ENCODE data around the gene FRRS1. TPM values are rescaled to one million over a fixed set of nuclear protein-coding genes. Genes with fewer than 3 reads are reported as not detected.

Gene FRRS1
- polyA plus RNA-seq, 1 donor from 2014 or later, result not detected

DNA sequence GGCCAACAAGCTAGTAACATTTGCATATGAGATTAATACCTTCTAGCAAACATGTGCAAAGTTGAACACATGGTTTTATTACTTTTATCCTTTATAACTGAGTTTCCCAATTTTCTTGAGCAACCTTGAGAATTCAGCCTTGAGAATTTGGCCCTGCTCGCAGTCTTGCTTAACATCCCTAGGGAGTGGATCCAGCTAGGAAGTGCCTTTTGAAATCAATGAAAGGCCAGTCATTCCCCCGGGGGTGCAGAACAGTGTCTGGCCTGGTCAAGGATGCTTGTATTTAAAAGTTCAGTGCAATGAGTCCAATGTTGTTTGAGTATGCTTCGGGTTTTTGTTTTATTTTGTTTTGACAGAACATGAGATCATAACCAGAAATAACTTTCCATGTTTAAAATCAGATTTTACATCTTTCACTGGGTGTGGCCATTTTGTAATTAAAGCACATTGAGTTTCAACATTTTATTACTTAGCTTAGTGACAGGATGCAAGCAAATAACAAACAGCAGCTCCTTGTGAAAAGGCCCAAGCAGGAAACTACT, 103.8 kb downstream of the FRRS1 start:
- H3K27me3 ChIP-seq (ENCODE audit: insufficient read depth, low read depth, low read length), result no peaks in the 10 kb centered on the region
- H3K9me3 ChIP-seq (ENCODE audit: low read length), result no peaks in the 10 kb centered on the region
- no peak for TF ChIP-seq EP300 (conservative IDR thresholded peaks at IDR 0.05; ENCODE audit: poor library complexity, severe bottlenecking)
- no peak for TF ChIP-seq RAD21 (conservative IDR thresholded peaks at IDR 0.05)
- TF ChIP-seq EZH2 (IDR thresholded peaks at IDR 0.05; ENCODE audit: borderline replicate concordance, insufficient read depth, low read length, poor library complexity, severe bottlenecking), result no peak
- no peaks in the 10 kb centered on the region for H3K9me2 ChIP-seq (ENCODE audit: insufficient read depth, low read length)
- H3K79me2 ChIP-seq (replicated peaks; ENCODE audit: insufficient read depth, low read length), result no peaks in the 10 kb centered on the region
- H3K36me3 ChIP-seq (ENCODE audit: insufficient read depth, low read length), result no peaks in the 10 kb centered on the region
- H3K4me3 ChIP-seq (ENCODE audit: low read length), result no peak overlapping the region
- no peak overlapping the region for H3K4me2 ChIP-seq (ENCODE audit: low read length)
- H2AFZ ChIP-seq (ENCODE audit: low read depth, low read length), result no peak overlapping the region
- no peaks in the 10 kb centered on the region for H4K20me1 ChIP-seq (ENCODE audit: insufficient read depth)
- H3K9ac ChIP-seq (ENCODE audit: low read length), result no peak overlapping the region
- no peak overlapping the region for H3K27ac ChIP-seq (ENCODE audit: low read length)
- no peaks in the 10 kb centered on the region for H3F3A ChIP-seq (ENCODE audit: insufficient read depth, low read length, poor library complexity, severe bottlenecking)

DNA sequence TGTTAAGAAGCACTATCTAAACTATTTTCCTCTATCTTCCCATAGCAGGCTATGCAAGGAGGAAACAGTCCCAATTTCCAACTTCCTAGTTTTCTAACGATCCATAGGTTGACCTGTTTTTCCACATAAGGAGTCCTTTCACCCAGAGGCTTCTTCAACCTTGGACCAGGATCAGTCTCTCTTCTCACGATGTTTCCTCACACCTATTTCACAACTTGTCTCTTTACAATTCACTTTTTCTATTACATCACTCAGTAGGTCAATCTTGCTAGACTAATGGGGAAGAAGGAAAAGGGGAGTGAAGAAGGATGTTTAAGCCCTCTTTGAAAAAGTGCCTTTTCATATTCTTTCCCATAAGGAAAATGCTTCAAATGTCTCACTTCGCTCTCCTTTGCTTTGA, 104.7 kb downstream of the FRRS1 start:
- no peaks in the 10 kb centered on the region for H3K27me3 ChIP-seq (ENCODE audit: insufficient read depth, low read depth, low read length)
- H3K9ac ChIP-seq (ENCODE audit: low read length), result no peak overlapping the region
- no peak overlapping the region for H3K27ac ChIP-seq (ENCODE audit: low read length)
- H3K79me2 ChIP-seq (replicated peaks; ENCODE audit: insufficient read depth, low read length), result no peaks in the 10 kb centered on the region
- no peaks in the 10 kb centered on the region for H4K20me1 ChIP-seq (ENCODE audit: insufficient read depth)
- TF ChIP-seq EP300 (conservative IDR thresholded peaks at IDR 0.05; ENCODE audit: poor library complexity, severe bottlenecking) (no peak), TAF1 (IDR thresholded peaks at IDR 0.05; ENCODE audit: low read depth) (no peak)
- no peak overlapping the region for H3K4me2 ChIP-seq (ENCODE audit: low read length)
- H2AFZ ChIP-seq (ENCODE audit: low read depth, low read length), result no peak overlapping the region
- H3F3A ChIP-seq (ENCODE audit: insufficient read depth, low read length, poor library complexity, severe bottlenecking), result no peaks in the 10 kb centered on the region
- no peaks in the 10 kb centered on the region for H3K9me2 ChIP-seq (ENCODE audit: insufficient read depth, low read length)
- no peaks in the 10 kb centered on the region for H3K9me3 ChIP-seq (ENCODE audit: low read length)
- no peak overlapping the region for H3K4me3 ChIP-seq (ENCODE audit: low read length)
- no peaks in the 10 kb centered on the region for H3K36me3 ChIP-seq (ENCODE audit: insufficient read depth, low read length)

- H3F3A ChIP-seq (ENCODE audit: insufficient read depth, low read length, poor library complexity, severe bottlenecking), result no peaks in the 10 kb centered on the region
These were observed 105.9 kb downstream of the FRRS1 start for GRCh38 chr1:99660496-99660895.

More at GRCh38 chr1:99660496-99660895, 105.9 kb downstream of the FRRS1 start:
- H3K9me3 ChIP-seq (ENCODE audit: low read length), result no peaks in the 10 kb centered on the region
- H3K27me3 ChIP-seq (ENCODE audit: insufficient read depth, low read depth, low read length), result no peaks in the 10 kb centered on the region
- no peak overlapping the region for H3K4me3 ChIP-seq (ENCODE audit: low read length)
- no peaks in the 10 kb centered on the region for H3K9me2 ChIP-seq (ENCODE audit: insufficient read depth, low read length)
- H4K20me1 ChIP-seq (ENCODE audit: insufficient read depth), result no peaks in the 10 kb centered on the region
- H3K36me3 ChIP-seq (ENCODE audit: insufficient read depth, low read length), result no peaks in the 10 kb centered on the region
- H3K9ac ChIP-seq (ENCODE audit: low read length), result no peak overlapping the region
- no peak overlapping the region for H2AFZ ChIP-seq (ENCODE audit: low read depth, low read length)
- no peak overlapping the region for H3K27ac ChIP-seq (ENCODE audit: low read length)
- no peak overlapping the region for H3K4me2 ChIP-seq (ENCODE audit: low read length)
- no peaks in the 10 kb centered on the region for H3K79me2 ChIP-seq (replicated peaks; ENCODE audit: insufficient read depth, low read length)
- TF ChIP-seq EZH2 (IDR thresholded peaks at IDR 0.05; ENCODE audit: borderline replicate concordance, insufficient read depth, low read length, poor library complexity, severe bottlenecking) (no peak), CTCF (IDR thresholded peaks at IDR 0.05; ENCODE audit: poor library complexity, severe bottlenecking) (no peak), POLR2AphosphoS5 (IDR thresholded peaks at IDR 0.05) (no peak), EP300 (conservative IDR thresholded peaks at IDR 0.05; ENCODE audit: poor library complexity, severe bottlenecking) (no peak), RAD21 (conservative IDR thresholded peaks at IDR 0.05) (no peak), SMC3 (conservative IDR thresholded peaks at IDR 0.05; ENCODE audit: poor library complexity) (no peak), MXI1 (conservative IDR thresholded peaks at IDR 0.05; ENCODE audit: poor library complexity, severe bottlenecking) (no peak), TAF1 (IDR thresholded peaks at IDR 0.05; ENCODE audit: low read depth) (no peak)
- TF ChIP-seq, protein P1, sequence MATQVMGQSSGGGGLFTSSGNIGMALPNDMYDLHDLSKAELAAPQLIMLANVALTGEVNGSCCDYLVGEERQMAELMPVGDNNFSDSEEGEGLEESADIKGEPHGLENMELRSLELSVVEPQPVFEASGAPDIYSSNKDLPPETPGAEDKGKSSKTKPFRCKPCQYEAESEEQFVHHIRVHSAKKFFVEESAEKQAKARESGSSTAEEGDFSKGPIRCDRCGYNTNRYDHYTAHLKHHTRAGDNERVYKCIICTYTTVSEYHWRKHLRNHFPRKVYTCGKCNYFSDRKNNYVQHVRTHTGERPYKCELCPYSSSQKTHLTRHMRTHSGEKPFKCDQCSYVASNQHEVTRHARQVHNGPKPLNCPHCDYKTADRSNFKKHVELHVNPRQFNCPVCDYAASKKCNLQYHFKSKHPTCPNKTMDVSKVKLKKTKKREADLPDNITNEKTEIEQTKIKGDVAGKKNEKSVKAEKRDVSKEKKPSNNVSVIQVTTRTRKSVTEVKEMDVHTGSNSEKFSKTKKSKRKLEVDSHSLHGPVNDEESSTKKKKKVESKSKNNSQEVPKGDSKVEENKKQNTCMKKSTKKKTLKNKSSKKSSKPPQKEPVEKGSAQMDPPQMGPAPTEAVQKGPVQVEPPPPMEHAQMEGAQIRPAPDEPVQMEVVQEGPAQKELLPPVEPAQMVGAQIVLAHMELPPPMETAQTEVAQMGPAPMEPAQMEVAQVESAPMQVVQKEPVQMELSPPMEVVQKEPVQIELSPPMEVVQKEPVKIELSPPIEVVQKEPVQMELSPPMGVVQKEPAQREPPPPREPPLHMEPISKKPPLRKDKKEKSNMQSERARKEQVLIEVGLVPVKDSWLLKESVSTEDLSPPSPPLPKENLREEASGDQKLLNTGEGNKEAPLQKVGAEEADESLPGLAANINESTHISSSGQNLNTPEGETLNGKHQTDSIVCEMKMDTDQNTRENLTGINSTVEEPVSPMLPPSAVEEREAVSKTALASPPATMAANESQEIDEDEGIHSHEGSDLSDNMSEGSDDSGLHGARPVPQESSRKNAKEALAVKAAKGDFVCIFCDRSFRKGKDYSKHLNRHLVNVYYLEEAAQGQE (IDR thresholded peaks at IDR 0.05; ENCODE audit: borderline replicate concordance), result no peak

Data from neural cell (in vitro differentiated cells).